ENCODE data around the gene SPATA2.

DNA sequence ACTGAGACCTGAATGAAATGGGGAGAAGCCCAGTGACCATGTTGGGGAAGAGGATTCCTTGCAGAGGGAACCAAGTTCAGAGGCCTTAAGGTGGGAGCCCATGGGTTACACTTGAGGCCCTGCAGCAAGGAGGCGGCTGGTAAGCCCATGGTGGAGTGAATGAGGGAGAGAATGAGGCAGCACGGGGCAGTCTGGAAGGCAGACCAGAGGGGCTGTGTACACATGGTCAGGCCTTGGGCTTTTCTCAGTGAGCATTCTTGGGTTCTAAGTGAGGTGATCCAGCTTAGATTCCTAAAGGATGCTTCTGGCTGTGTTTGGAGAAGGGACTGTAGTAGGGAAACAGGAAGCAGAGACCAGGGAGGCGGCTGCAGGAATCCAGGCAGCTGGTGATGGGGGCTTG, 39.8 kb upstream of the SPATA2 start:
- TF ChIP-seq POLR2A (IDR thresholded peaks at IDR 0.05; ENCODE audit: low read depth, low read length) (no peak), POLR2AphosphoS5 (IDR thresholded peaks at IDR 0.05; ENCODE audit: low read depth, low read length) (no peak), TAF1 (IDR thresholded peaks at IDR 0.05; ENCODE audit: low read depth, low read length) (no peak), SPI1 (IDR thresholded peaks at IDR 0.05; ENCODE audit: low read depth, low read length) (no peak)

Data from GM12891 (cell line).